Loucy (cell line): ENCODE measurements around the gene MEGF6.

ENCODE experiments used
- H2AFZ ChIP-seq: fragments of 200-600 bp; sonication (generic); 2 replicates; pipeline ENCODE4 v1.6.0; 2016; ENCODE audit warnings: antibody characterized with exemption, mild to moderate bottlenecking, low read length, moderate library complexity
- H3F3A ChIP-seq: fragments of 200-600 bp; 2 replicates; pipeline ENCODE4 v1.6.0; 2016; ENCODE audit warnings: antibody characterized with exemption, low read depth, mild to moderate bottlenecking
- H3K27me3 ChIP-seq: fragments of 200-600 bp; sonication (generic); 2 replicates; pipeline ENCODE4 v1.6.1; 2014; ENCODE audit warnings: low read length, mild to moderate bottlenecking; ENCODE audit not compliant: insufficient read depth, poor library complexity, severe bottlenecking
- H3K36me3 ChIP-seq: fragments of 200-600 bp; sonication (generic); 2 replicates; pipeline ENCODE4 v1.6.1; 2016; ENCODE audit warnings: low read length; ENCODE audit not compliant: insufficient read depth
- H3K4me1 ChIP-seq: fragments of 200-600 bp; sonication (generic); 2 replicates; pipeline ENCODE4 v1.5.1; 2014; ENCODE audit warnings: low read length, mild to moderate bottlenecking; ENCODE audit not compliant: insufficient read depth, poor library complexity, severe bottlenecking
- H3K4me2 ChIP-seq: fragments of 200-600 bp; sonication (generic); 2 replicates; pipeline ENCODE4 v1.6.0; 2014; ENCODE audit warnings: antibody characterized with exemption, low read length, low read depth, mild to moderate bottlenecking; ENCODE audit not compliant: poor library complexity, severe bottlenecking
- H3K4me3 ChIP-seq: fragments of 200-600 bp; sonication (generic); 2 replicates; pipeline ENCODE4 v1.5.1; 2014; ENCODE audit warnings: low read length, mild to moderate bottlenecking, mixed read lengths; ENCODE audit not compliant: poor library complexity, severe bottlenecking
- H3K79me2 ChIP-seq: fragments of 200-600 bp; sonication (generic); 2 replicates; pipeline ENCODE4 v1.6.1; 2014; ENCODE audit warnings: low read length; ENCODE audit not compliant: insufficient read depth
- H3K9ac ChIP-seq: fragments of 200-600 bp; sonication (generic); 2 replicates; pipeline ENCODE4 v1.6.0; 2014; ENCODE audit warnings: mild to moderate bottlenecking, low read depth, low read length, moderate library complexity; ENCODE audit not compliant: poor library complexity, severe bottlenecking
- H3K9me2 ChIP-seq: fragments of 200-600 bp; sonication (generic); replicated peaks from 2 replicates; pipeline ENCODE4 v1.6.1; 2016; ENCODE audit warnings: low read depth, low read length, mixed read lengths
- H3K9me3 ChIP-seq: fragments of 200-600 bp; sonication (generic); 2 replicates; pipeline ENCODE4 v1.6.1; 2014; ENCODE audit warnings: mild to moderate bottlenecking, antibody characterized with exemption, low read length, low read depth; ENCODE audit not compliant: insufficient read depth
- H4K20me1 ChIP-seq: fragments of 200-600 bp; sonication (generic); 2 replicates; pipeline ENCODE4 v1.6.0; 2014; ENCODE audit warnings: antibody characterized with exemption, low read length, mild to moderate bottlenecking; ENCODE audit not compliant: insufficient read depth, poor library complexity, severe bottlenecking
- EZH2phosphoT487 ChIP-seq: fragments of 200-600 bp; IDR thresholded peaks from 2 replicates; pipeline ENCODE4 v1.6.1; 2018; ENCODE audit warnings: antibody characterized with exemption, mild to moderate bottlenecking, moderate library complexity, borderline replicate concordance
- TF ChIP-seq, protein P1 (sequence below): fragments of 200-600 bp; sonication (generic); conservative IDR thresholded peaks from 2 replicates; pipeline ENCODE4 v1.5.1; 2014; ENCODE audit warnings: mild to moderate bottlenecking, antibody characterized with exemption, low read length

MEGF6 gene

DNA sequence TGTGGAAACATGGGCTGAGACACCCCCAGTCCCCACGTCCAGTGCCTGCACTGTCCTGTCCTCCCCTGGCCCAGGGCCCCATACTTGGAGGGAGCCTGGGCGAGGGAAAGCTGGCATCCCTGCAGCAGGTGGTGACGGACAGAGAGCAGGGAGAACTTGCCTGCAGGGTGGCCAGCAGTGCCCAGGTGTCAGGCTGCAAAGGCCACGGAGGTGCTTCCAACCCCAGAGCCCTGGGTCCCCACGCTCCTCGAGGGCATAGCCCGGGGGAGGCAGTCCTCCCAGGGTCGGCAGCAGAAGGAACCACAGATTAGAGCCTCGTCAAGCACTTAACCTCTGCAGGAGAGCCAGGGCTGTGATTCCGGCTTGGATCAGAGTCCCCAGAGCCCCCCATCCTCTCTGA, 79.4 kb downstream of the MEGF6 start:
- no peak overlapping the region for H3K4me3 ChIP-seq

DNA sequence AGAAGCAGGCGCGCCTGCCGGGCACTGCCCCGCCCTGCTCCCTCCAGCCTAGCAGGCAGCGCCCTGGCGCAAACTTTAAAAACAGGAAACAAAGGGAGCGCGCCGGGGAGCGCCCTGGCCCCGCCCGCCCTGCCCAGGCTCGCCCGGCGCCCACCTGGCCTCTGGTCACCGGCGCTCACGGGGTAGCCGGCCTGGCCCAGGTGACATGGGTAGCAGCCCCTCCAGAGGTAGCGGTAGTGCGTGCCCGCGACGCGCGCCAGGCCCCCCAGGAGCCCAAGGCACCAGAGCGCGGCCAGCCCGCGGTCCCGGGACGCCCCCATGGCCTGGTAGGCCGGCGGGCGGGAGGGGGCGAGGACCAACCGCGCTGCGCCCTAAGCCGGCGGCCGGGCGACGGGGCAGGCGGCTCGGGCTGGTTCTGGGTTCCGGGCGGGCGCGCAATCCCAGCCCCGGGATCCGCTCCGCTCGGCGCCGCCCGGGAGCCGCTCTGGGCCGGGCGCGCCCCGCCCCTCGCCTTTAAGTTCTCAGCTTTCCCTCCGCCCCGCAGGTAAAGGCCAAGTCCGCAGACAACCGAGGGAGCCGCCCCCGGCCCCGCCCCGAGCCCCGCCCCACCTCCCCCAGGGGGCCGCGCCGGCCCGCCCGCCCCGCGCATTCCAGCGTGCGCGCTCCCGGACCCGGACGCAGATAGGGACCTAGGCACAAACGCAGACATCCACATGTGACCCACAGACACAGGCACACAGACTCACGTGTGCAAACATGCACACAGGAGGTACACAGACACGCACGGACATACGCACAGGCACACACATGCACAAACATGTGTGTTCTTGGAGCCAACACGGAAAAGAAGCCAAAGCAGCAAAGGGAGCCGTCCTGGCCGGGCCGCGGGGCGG, 80.1 kb downstream of the MEGF6 start:
- peak overlapping the region; percentile 88 for H3K9ac ChIP-seq

More for the DNA sequence above, 79.4 kb downstream of the MEGF6 start:
- Histone ChIP-seq H4K20me1 (no peaks in the 10 kb centered on the region), H3K4me1 (peaks cover 11% of the 10 kb centered on the region), H3K79me2 (peaks cover 4% of the 10 kb centered on the region; the same call in 1 of the 2 replicates), H3F3A (no peaks in the 10 kb centered on the region), H3K4me2 (no peak overlapping the region), H3K9me2 (no peaks in the 10 kb centered on the region), H3K36me3 (no peaks in the 10 kb centered on the region), H3K27me3 (no peaks in the 10 kb centered on the region), H3K9me3 (no peaks in the 10 kb centered on the region), H2AFZ (no peak overlapping the region), H3K9ac (no peak overlapping the region)
- TF ChIP-seq, protein P1, sequence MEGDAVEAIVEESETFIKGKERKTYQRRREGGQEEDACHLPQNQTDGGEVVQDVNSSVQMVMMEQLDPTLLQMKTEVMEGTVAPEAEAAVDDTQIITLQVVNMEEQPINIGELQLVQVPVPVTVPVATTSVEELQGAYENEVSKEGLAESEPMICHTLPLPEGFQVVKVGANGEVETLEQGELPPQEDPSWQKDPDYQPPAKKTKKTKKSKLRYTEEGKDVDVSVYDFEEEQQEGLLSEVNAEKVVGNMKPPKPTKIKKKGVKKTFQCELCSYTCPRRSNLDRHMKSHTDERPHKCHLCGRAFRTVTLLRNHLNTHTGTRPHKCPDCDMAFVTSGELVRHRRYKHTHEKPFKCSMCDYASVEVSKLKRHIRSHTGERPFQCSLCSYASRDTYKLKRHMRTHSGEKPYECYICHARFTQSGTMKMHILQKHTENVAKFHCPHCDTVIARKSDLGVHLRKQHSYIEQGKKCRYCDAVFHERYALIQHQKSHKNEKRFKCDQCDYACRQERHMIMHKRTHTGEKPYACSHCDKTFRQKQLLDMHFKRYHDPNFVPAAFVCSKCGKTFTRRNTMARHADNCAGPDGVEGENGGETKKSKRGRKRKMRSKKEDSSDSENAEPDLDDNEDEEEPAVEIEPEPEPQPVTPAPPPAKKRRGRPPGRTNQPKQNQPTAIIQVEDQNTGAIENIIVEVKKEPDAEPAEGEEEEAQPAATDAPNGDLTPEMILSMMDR: no peak
- no peak for TF ChIP-seq EZH2phosphoT487

DNA sequence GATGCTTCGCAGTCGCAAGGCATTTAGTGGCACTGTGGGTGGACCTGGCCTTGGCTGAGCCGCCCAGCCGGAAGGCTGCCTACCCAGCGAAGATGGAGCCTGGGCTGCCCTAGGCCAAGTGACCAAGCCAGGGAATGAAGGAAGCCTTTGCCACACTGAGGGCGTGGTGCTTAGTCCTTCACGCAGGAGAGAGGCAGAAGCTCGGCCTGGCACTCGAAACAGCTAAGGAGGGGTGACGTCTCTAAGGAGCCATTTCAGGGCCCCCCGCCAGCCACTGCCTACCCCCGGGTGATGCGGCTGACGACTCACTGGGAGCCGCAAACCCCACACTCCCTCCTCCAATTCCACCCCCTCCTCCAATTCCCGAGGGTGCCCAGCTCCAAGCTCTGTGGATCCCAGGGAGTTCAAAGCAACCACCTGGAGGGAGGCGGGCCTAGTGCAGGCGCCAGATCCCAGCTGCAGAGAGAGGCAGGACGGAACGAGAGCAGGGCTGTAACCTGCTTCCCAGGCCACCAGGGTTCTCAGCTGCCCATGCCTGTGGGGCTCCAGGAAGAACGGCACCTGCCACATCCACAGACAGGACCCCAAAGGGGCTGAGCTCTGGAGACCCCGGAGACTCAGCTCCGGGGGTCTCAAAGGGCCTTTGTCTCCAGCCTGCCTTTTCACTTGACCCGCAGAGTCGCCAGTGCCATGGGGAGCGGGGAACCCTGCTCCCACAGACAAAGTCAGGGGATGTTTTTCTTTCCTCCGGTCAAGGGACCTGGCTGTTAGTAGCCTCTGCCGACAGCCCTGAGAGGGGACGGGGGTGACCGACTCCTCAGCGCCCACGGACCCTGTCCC, 81.0 kb downstream of the MEGF6 start:
- H3K79me2 ChIP-seq: peaks cover 4% of the 10 kb centered on the region; the same call in 1 of the 2 replicates
- no peaks in the 10 kb centered on the region for H3K9me2 ChIP-seq
- H4K20me1 ChIP-seq: no peaks in the 10 kb centered on the region
- no peak for TF ChIP-seq EZH2phosphoT487
- TF ChIP-seq, protein P1: no peak
- H3K9me3 ChIP-seq: no peaks in the 10 kb centered on the region
- H3K36me3 ChIP-seq: no peaks in the 10 kb centered on the region
- peak overlapping the region; percentile 18; the same call in 1 of the 2 replicates for H2AFZ ChIP-seq
- H3K27me3 ChIP-seq: no peaks in the 10 kb centered on the region
- peak overlapping the region; percentile 89 for H3K4me3 ChIP-seq
- peak overlapping the region; percentile 97 for H3K4me2 ChIP-seq
- H3K9ac ChIP-seq: peak overlapping the region; percentile 88
- peaks cover 19% of the 10 kb centered on the region for H3K4me1 ChIP-seq
- no peaks in the 10 kb centered on the region for H3F3A ChIP-seq

More for the DNA sequence above, 80.1 kb downstream of the MEGF6 start:
- Histone ChIP-seq H3F3A (no peaks in the 10 kb centered on the region), H3K9me2 (no peaks in the 10 kb centered on the region), H4K20me1 (no peaks in the 10 kb centered on the region), H3K4me2 (peak overlapping the region; percentile 97), H3K27me3 (no peaks in the 10 kb centered on the region), H3K9me3 (no peaks in the 10 kb centered on the region), H2AFZ (peak overlapping the region; percentile 18; the same call in 1 of the 2 replicates), H3K36me3 (no peaks in the 10 kb centered on the region), H3K4me3 (peak overlapping the region; percentile 89), H3K4me1 (peaks cover 11% of the 10 kb centered on the region), H3K79me2 (peaks cover 4% of the 10 kb centered on the region; the same call in 1 of the 2 replicates)
- TF ChIP-seq, protein P1: no peak
- TF ChIP-seq EZH2phosphoT487: no peak
